Body of pancreas (tissue), 4 donors: Measurements from ENCODE around the gene FRMD5. TPM values are rescaled to one million over a fixed set of nuclear protein-coding genes. Genes with fewer than 3 reads are reported as not detected.

Experiments used
- ATAC-seq: fragments of 150-250 bp; one replicate; pipeline ENCODE4 v1.9.1; 2016
- DNase-seq, 4 donors: peaks; one replicate each; pipeline ENCODE4 v3.0.0-alpha.2; 2019
- H3K27ac ChIP-seq, 4 donors: fragments of 200-600 bp; sonication (generic); 1 replicate in 3 of 4; 2 replicates in 1 of 4; pipeline versions ENCODE4 v1.5.1 to v1.6.1; 2016 to 2019; ENCODE audit warnings: mild to moderate bottlenecking in 1 of 4, mixed read lengths in 1 of 4, moderate library complexity in 1 of 4
- H3K27me3 ChIP-seq, 2 donors: fragments of 200-600 bp; sonication (generic); one replicate each; pipeline ENCODE4 v1.6.0; 2016; ENCODE audit warnings: mild to moderate bottlenecking in 1 of 2
- H3K36me3 ChIP-seq, 2 donors: fragments of 200-600 bp; sonication (generic); replicated peaks in 1 of 2; 2 replicates each; pipeline ENCODE4 v1.5.1; 2016; ENCODE audit warnings: low read depth in 2 of 2; ENCODE audit not compliant: insufficient read depth in 1 of 2
- H3K4me1 ChIP-seq: fragments of 200-600 bp; sonication (generic); one replicate; pipeline ENCODE4 v1.6.0; 2016
- H3K4me3 ChIP-seq, 2 donors: fragments of 200-600 bp; sonication (generic); 1 replicate in 1 of 2; 2 replicates in 1 of 2; pipeline ENCODE4 v1.5.1; 2016 to 2019
- H3K9me3 ChIP-seq, 3 donors: fragments of 200-600 bp; sonication (generic); 1 replicate in 2 of 3; 2 replicates in 1 of 3; pipeline ENCODE4 v1.5.1; 2016
- CTCF ChIP-seq, 7 experiments: fragments of 450-650 bp in 4 of 7; fragments of 200-600 bp in 3 of 7; sonication (generic) in 3 of 7; IDR thresholded peaks; one replicate each; pipeline ENCODE4 v1.5.1; 2016 to 2019; ENCODE audit warnings: antibody characterized with exemption in 7 of 7
- POLR2A ChIP-seq, 3 donors: fragments of 450-650 bp; IDR thresholded peaks; one replicate each; pipeline ENCODE4 v1.6.1; 2016; ENCODE audit warnings: antibody characterized with exemption in 3 of 3, mild to moderate bottlenecking in 2 of 3
- WGBS, 2 donors: methylation state at CpG; one replicate each; pipeline ENCODE4 v1.1.5; 2017; 5-methylcytosine and 5-hydroxymethylcytosine counted together
- intact Hi-C: fragments of 100-400 bp; cut with DNase I; formaldehyde crosslinking; loops from one replicate; pipeline ENCODE4 v1.15.1; 2023
- total RNA-seq, 2 donors: library from RNA; depleted of rRNA; stranded (reverse); fragments of >200 nt; gene quantifications; one replicate each; pipeline ENCODE4 v1.1.0, GENCODE V29; 2016

Gene FRMD5
- total RNA-seq, 2 donors from 2014 or later: 1.3 TPM; not detected in 1

DNA sequence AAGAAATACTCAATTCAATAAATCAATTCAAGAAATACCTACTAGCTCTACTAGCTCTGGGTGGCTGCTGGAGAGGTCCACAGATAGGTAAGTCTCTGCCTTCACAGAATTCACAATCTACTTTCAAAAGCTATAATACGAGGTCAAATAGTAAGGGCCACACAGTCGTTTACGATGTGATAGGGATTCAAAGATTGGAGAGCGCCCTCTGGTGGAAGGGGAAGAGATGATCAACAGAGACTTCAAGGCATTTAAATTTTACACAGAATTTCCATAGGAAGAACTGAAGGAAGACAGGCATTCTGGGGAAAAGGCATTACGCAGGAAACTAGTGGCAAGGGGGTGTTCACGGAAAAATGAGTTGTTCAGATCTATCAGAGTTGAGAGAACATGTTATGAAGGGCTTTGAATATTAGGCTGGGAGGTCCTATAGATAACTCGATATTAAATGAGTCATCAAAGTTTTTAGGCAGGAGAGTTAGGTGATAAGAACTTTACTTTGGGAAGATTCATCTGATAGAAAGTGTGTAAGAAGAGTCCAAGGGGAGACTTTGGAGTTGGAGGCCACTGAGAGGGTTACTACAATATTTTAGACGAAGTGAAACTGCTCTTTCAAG, 128.8 kb downstream of the FRMD5 start:
- H3K4me3 ChIP-seq: no peak overlapping the region
- intact Hi-C loops: loop anchor here (10.0 kb wide), 1 partner anchor 192 kb away; no protein-coding TSS in a partner anchor
- H3K9me3 ChIP-seq: no peaks in the 10 kb centered on the region
- TF ChIP-seq CTCF (IDR thresholded peaks at IDR 0.05) (peak; percentile 54 to 78 (median 71)), POLR2A (IDR thresholded peaks at IDR 0.05) (no peak)
- H3K36me3 ChIP-seq: no peaks in the 10 kb centered on the region
- H3K27me3 ChIP-seq: no peaks in the 10 kb centered on the region
- DNase-seq (peak; percentile 66 to 73 (median 69)), ATAC-seq (peak; percentile 60)
- no peak overlapping the region for H3K27ac ChIP-seq
- 21 to 23% methylated on average over 8 of the region's 8 CpGs for WGBS, 2 donors
- no peaks in the 10 kb centered on the region for H3K4me1 ChIP-seq

DNA sequence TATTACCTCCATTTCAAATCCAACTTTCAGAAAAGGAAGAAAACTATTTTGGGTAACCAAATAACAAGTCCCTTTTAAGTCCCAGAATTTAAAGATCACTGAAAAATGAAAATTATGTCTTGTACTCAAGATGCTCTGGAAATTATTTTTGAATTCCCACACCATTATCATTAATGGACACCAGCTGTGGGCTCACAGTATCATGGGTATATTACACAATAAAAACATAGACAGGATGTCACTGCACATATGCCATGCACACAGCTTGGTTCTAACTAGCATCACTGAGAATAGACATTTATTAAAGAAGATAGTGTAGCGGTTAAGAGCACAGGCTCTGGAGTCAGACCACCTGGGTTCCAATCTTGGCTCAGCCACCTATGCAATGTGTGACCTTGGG, 130.4 kb downstream of the FRMD5 start:
- no peak for ATAC-seq
- H3K4me1 ChIP-seq: no peaks in the 10 kb centered on the region
- H3K9me3 ChIP-seq: no peaks in the 10 kb centered on the region
- H3K27me3 ChIP-seq: no peaks in the 10 kb centered on the region
- 65% methylated on average over 1 of the region's 1 CpG for WGBS, 2 donors
- intact Hi-C loops: loop anchor here (10.0 kb wide), 1 partner anchor 190 kb away; no protein-coding TSS in a partner anchor
- H3K4me3 ChIP-seq: no peak overlapping the region
- DNase-seq: no peak
- TF ChIP-seq POLR2A (IDR thresholded peaks at IDR 0.05): no peak
- TF ChIP-seq CTCF (IDR thresholded peaks at IDR 0.05): no peak
- no peaks in the 10 kb centered on the region for H3K36me3 ChIP-seq
- no peak overlapping the region for H3K27ac ChIP-seq

DNA sequence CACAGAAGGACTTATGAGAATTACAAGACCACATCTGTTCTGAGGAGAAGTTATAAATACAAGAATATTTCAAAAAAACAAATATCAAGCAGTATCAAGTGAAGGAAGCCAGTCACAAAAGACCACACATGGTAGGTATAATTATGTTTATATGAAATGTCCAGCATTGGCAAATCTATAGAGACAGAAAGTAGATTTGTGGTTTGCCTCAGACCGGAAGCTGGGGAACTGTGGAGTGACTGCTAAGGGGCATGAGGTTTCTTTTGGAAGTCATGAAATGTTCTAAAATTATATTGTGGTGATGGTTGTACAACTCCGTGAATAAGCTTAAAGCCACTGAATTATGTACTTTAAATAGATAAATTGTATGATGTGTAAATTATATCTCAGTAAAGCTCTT, 136.9 kb downstream of the FRMD5 start:
- intact Hi-C loops: no loop called here
- TF ChIP-seq CTCF (IDR thresholded peaks at IDR 0.05): no peak
- no peak for TF ChIP-seq POLR2A (IDR thresholded peaks at IDR 0.05)
- ATAC-seq: no peak
- H3K4me1 ChIP-seq: no peaks in the 10 kb centered on the region
- no peak for DNase-seq
- no peak overlapping the region for H3K4me3 ChIP-seq
- no peak overlapping the region for H3K27ac ChIP-seq
- H3K36me3 ChIP-seq: no peaks in the 10 kb centered on the region
- no peaks in the 10 kb centered on the region for H3K9me3 ChIP-seq
- 66 to 68% methylated on average over 2 of the region's 2 CpGs for WGBS, 2 donors
- no peaks in the 10 kb centered on the region for H3K27me3 ChIP-seq

DNA sequence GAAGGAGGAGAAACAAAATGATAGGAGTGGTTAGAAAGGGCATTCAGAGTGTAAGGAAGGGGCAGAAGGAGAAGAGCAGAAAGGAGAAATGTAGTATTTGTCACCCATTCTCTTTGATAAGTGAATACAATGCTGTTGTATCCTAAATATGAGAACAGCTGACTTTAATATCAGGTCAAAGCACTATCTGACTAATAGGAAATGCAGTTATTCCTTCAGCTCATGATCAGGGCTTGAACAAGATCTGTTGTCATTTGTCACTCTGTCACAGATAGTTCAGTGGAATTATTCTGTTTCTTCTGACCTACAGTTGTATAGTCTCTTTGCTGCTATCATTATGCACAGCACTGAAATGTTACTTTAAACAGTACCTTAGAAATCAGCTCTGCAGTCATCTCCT, 149.4 kb downstream of the FRMD5 start:
- ATAC-seq (no peak), DNase-seq (no peak)
- intact Hi-C loops: no loop called here
- Histone ChIP-seq H3K27ac (no peak overlapping the region), H3K27me3 (no peaks in the 10 kb centered on the region), H3K4me1 (no peaks in the 10 kb centered on the region), H3K4me3 (no peak overlapping the region), H3K9me3 (no peaks in the 10 kb centered on the region), H3K36me3 (no peaks in the 10 kb centered on the region)
- TF ChIP-seq POLR2A (IDR thresholded peaks at IDR 0.05) (no peak), CTCF (IDR thresholded peaks at IDR 0.05) (no peak)

DNA sequence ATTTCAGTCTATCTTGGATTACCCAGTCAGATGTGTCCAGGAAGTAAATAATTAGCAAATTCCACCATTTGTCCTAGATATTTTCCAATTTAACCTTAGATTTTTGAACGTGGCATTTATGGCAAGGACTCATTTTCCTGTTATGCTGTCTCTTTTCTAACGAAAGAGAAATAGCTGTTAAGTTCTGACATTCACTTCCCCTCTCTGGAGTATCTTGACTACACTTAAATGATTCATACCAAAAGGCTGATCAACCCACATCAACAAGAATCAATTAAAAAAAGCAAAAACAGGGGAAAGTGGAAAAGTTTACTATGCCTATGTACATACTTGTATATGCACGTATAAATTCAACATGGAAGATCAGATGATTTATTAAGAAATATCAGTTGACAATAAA, 149.9 kb downstream of the FRMD5 start:
- H3K36me3 ChIP-seq: no peaks in the 10 kb centered on the region
- no peaks in the 10 kb centered on the region for H3K27me3 ChIP-seq
- DNase-seq: no peak
- intact Hi-C loops: no loop called here
- H3K27ac ChIP-seq: no peak overlapping the region
- no peaks in the 10 kb centered on the region for H3K4me1 ChIP-seq
- 41 to 46% methylated on average over 3 of the region's 3 CpGs for WGBS, 2 donors
- H3K9me3 ChIP-seq: no peaks in the 10 kb centered on the region
- no peak overlapping the region for H3K4me3 ChIP-seq
- TF ChIP-seq CTCF (IDR thresholded peaks at IDR 0.05) (no peak), POLR2A (IDR thresholded peaks at IDR 0.05) (no peak)
- no peak for ATAC-seq
